Lung (tissue), 12 donors: ENCODE results near the gene UHMK1. TPM values are rescaled to one million over a fixed set of nuclear protein-coding genes. Genes with fewer than 3 reads are reported as not detected.
"Not testable (repeated sequence)": the region's sequence is repeated elsewhere in the genome, so short reads cannot be mapped to it uniquely, and the experiment has no call there.

Experiments used
- ATAC-seq: fragments of 200-7000 bp; cut with Tn5 transposase; one replicate; pipeline ENCODE4 v1.9.1; 2020; ENCODE audit warnings: moderate number of reproducible peaks; ENCODE audit not compliant: insufficient read depth, low FRiP score
- DNase-seq, 3 donors: peaks; one replicate each; pipeline ENCODE4 v3.0.0-alpha.2; 2013 to 2017
- H3K27ac ChIP-seq, 2 donors: one replicate each; pipeline ENCODE4 v1.5.1; 2013; ENCODE audit warnings: mild to moderate bottlenecking in 2 of 2, moderate library complexity in 2 of 2, control low read depth in 1 of 2, inconsistent platforms in 1 of 2, low read depth in 1 of 2, low read length in 1 of 2
- H3K27me3 ChIP-seq, 3 donors: one replicate each; pipeline ENCODE4 v1.5.1; 2013; ENCODE audit warnings: low read length in 2 of 3; ENCODE audit not compliant: control insufficient read depth in 3 of 3, insufficient read depth in 3 of 3
- H3K36me3 ChIP-seq, 4 donors: one replicate each; pipeline ENCODE4 v1.5.1; 2013; ENCODE audit warnings: low read length in 4 of 4, mild to moderate bottlenecking in 1 of 4, moderate library complexity in 1 of 4; ENCODE audit not compliant: control insufficient read depth in 4 of 4, insufficient read depth in 4 of 4
- H3K4me1 ChIP-seq, 5 donors: one replicate each; pipeline ENCODE4 v1.5.1; 2013; ENCODE audit warnings: low read length in 5 of 5, mild to moderate bottlenecking in 2 of 5, moderate library complexity in 1 of 5; ENCODE audit not compliant: control insufficient read depth in 5 of 5, insufficient read depth in 5 of 5
- H3K4me3 ChIP-seq: one replicate; pipeline ENCODE4 v1.5.1; 2013; ENCODE audit warnings: mild to moderate bottlenecking, control low read depth, moderate library complexity
- H3K9ac ChIP-seq, 2 donors: one replicate each; pipeline ENCODE4 v1.5.1; 2013; ENCODE audit warnings: low read length in 2 of 2, control low read depth in 1 of 2; ENCODE audit not compliant: insufficient read depth in 1 of 2
- H3K9me3 ChIP-seq, 4 donors: one replicate each; pipeline ENCODE4 v1.5.1; 2013; ENCODE audit warnings: low read length in 3 of 4, mild to moderate bottlenecking in 1 of 4, moderate library complexity in 1 of 4; ENCODE audit not compliant: control insufficient read depth in 4 of 4, insufficient read depth in 3 of 4
- CTCF ChIP-seq: IDR thresholded peaks from 2 replicates; pipeline ENCODE4 v1.5.1; 2012; ENCODE audit warnings: mild to moderate bottlenecking; ENCODE audit errors: control extremely low read depth, extremely low read depth
- WGBS, 2 donors: extraction: QIAGEN DNeasy Blood & Tissue Kit; methylation state at CpG; one replicate each; pipeline ENCODE4 v1.1.7; 2013; 5-methylcytosine and 5-hydroxymethylcytosine counted together
- polyA plus RNA-seq, 2 donors: library from polyadenylated mRNA; stranded (reverse); fragments of 200-250 nt; gene quantifications; one replicate each; pipeline ENCODE4 v1.2.1, GENCODE V29; 2013
- total RNA-seq, 2 donors: library from RNA; depleted of rRNA in 1 of 2; stranded (reverse); fragments of >200 nt in 1 of 2; gene quantifications; one replicate each; pipeline ENCODE4 v1.2.1, GENCODE V29; 2014 to 2021
- donor health status: control.
- donor health status: control.
- donor health status: Bipolar disorder and iron deficiency.
- donor health status: healthy.
- donor health status: DM: yes; HTN: yes; CAD: no.

UHMK1 gene
- total and polyA plus RNA-seq, 4 donors: 17.5 to 63.0 (median 32.5) TPM

GRCh38 chr1:162487241-162487640, 10.4 kb upstream of the UHMK1 start:
- Histone ChIP-seq H3K27me3 (peaks cover 0 to 10% (median 0%) of the 10 kb centered on the region in 3 donors), H3K9ac (no peak overlapping the region), H3K27ac (no peak overlapping the region), H3K4me1 (no peaks in the 10 kb centered on the region), H3K4me3 (no peak overlapping the region), H3K9me3 (no peaks in the 10 kb centered on the region), H3K36me3 (no peaks in the 10 kb centered on the region)
- TF ChIP-seq CTCF: no peak
- ATAC-seq: no peak
- WGBS, 2 donors: 85 to 88% methylated on average over 10 of the region's 10 CpGs
- DNase-seq: no peak

- peaks cover 0 to 10% (median 3%) of the 10 kb centered on the region in 3 donors for H3K27me3 ChIP-seq
- no peaks in the 10 kb centered on the region for H3K4me1 ChIP-seq
- no peak for TF ChIP-seq CTCF
- no peaks in the 10 kb centered on the region for H3K9me3 ChIP-seq
- ATAC-seq: no peak
- H3K9ac ChIP-seq: no peak overlapping the region
- 42 to 60% methylated on average over 3 of the region's 3 CpGs for WGBS, 2 donors
- H3K4me3 ChIP-seq: no peak overlapping the region
- no peak overlapping the region for H3K27ac ChIP-seq
- DNase-seq: no peak
- no peaks in the 10 kb centered on the region for H3K36me3 ChIP-seq
Observed at GRCh38 chr1:162488219-162488618, 9.4 kb upstream of the UHMK1 start.

- H3K4me1 ChIP-seq: peaks cover 0 to 11% (median 8%) of the 10 kb centered on the region in 5 donors
- H3K27ac ChIP-seq, ATAC-seq, H3K4me3 ChIP-seq, H3K36me3 ChIP-seq, DNase-seq, H3K9ac ChIP-seq, H3K9me3 ChIP-seq, H3K27me3 ChIP-seq: not testable (repeated sequence)
- 86 to 93% methylated on average over 6 of the region's 6 CpGs for WGBS, 2 donors
Observed at GRCh38 chr1:162495531-162496233, 1.9 kb upstream of the UHMK1 start.

GRCh38 chr1:162497104-162497722, 405 bp upstream of the UHMK1 start:
- peak overlapping the region; percentile 100 for H3K4me3 ChIP-seq
- H3K27ac ChIP-seq: peak overlapping the region; percentile 74 to 97
- no peak for TF ChIP-seq CTCF
- peaks cover 0 to 11% (median 8%) of the 10 kb centered on the region in 5 donors for H3K4me1 ChIP-seq
- DNase-seq: peak in 1 of 3 donors; percentile 3
- H3K36me3 ChIP-seq: peaks cover 0 to 15% (median 7%) of the 10 kb centered on the region in 4 donors
- 46 to 48% methylated on average over 13 of the region's 13 CpGs for WGBS, 2 donors
- ATAC-seq: no peak
- H3K27me3 ChIP-seq: peaks cover 0 to 5% (median 0%) of the 10 kb centered on the region in 3 donors
- peak overlapping the region; percentile 16 to 87 for H3K9ac ChIP-seq
- H3K9me3 ChIP-seq: no peaks in the 10 kb centered on the region
